ENCODE results near the gene HMGN4. TPM values are rescaled to one million over a fixed set of nuclear protein-coding genes. Genes with fewer than 3 reads are reported as not detected.

The HMGN4 gene
- total and polyA plus RNA-seq, 9 of the 15 experiments (the other 6 are each of a cell fraction or from before 2014, with no cell fraction given) = 35.4 to 134 (median 94.1) TPM

DNA sequence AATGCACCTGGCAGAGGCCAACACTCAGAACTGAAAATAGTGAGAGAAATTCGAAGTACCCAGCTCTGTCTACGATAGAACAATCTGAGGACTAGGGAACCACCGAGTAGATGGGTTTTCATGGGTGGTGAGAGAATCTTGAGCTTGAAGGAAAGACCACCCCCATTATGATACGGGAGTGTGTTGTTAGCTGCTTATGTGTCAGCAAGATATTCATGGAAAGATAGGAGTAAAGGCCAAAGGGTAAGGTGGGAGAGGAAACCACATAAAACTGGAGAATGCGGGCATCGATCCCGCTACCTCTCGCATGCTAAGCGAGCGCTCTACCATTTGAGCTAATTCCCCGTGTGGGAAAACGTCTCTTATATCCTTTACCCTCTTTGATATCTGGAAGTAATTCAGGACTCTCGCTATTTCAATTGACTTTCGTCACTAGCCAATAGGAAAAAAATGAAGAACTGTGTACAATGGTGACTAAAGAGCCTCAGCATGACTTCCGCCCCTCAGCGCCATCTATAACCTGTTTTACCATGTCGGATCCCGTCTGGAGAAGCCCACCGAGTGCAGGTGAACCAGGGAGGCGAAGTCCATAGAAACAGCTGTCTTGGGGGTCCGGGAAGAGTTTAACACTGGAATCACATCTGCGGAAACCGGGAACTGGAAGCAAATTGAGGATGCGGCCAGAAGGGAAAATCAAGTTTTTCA, 33.6 kb downstream of the HMGN4 start (continued):
- TF ChIP-seq, protein P1, sequence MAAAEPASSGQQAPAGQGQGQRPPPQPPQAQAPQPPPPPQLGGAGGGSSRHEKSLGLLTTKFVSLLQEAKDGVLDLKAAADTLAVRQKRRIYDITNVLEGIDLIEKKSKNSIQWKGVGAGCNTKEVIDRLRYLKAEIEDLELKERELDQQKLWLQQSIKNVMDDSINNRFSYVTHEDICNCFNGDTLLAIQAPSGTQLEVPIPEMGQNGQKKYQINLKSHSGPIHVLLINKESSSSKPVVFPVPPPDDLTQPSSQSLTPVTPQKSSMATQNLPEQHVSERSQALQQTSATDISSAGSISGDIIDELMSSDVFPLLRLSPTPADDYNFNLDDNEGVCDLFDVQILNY (CRISPR knock-in tag; IDR thresholded peaks at IDR 0.05) = no peak
- TF ChIP-seq NR1H2 (CRISPR knock-in tag; IDR thresholded peaks at IDR 0.05) (no peak; the same call in 1 of the 2 replicates), PTTG1 (tag; IDR thresholded peaks at IDR 0.05; ENCODE audit: low read depth) (no peak), CBX3 (IDR thresholded peaks at IDR 0.05; ENCODE audit: borderline replicate concordance in 1 of 2, low read length in 2 of 2) (peak in 1 of 2 experiments; percentile 85; a peak in 1 of 3 replicates), MXI1 (IDR thresholded peaks at IDR 0.05; ENCODE audit: low read depth, low read length) (no peak), NFIX (CRISPR knock-in tag; IDR thresholded peaks at IDR 0.05; ENCODE audit: low read depth) (no peak), SRF (CRISPR knock-in tag; IDR thresholded peaks at IDR 0.05) (peak in 1 of 2 experiments; percentile 13; a peak in 1 of 4 replicates), LCOR (CRISPR knock-in tag; IDR thresholded peaks at IDR 0.05) (peak; percentile 88; the same call in 1 of the 2 replicates), SMARCC2 (IDR thresholded peaks at IDR 0.05; ENCODE audit: low read depth) (peak; percentile 70), FOXM1 (IDR thresholded peaks at IDR 0.05; ENCODE audit: low read depth) (peak; percentile 22), FOXM1 (CRISPR knock-in tag; IDR thresholded peaks at IDR 0.05; ENCODE audit: low read depth) (0 out of 2 replicates have a peak, but pooled peaks have one; percentile 64), NCOR1 (IDR thresholded peaks at IDR 0.05) (peak; percentile 76), HDAC3 (IDR thresholded peaks at IDR 0.05; ENCODE audit: borderline replicate concordance, partially characterized antibody) (peak; percentile 87), HNRNPH1 (optimal IDR thresholded peaks at IDR 0.05; ENCODE audit: low read depth, low read length) (no peak), BRCA1 (IDR thresholded peaks at IDR 0.05) (no peak), BRCA1 (CRISPR knock-in tag; IDR thresholded peaks at IDR 0.05) (no peak), ZNF75A (CRISPR knock-in tag; IDR thresholded peaks at IDR 0.05) (peak; percentile 100), DPF2 (IDR thresholded peaks at IDR 0.05) (peak; percentile 95), LEF1 (IDR thresholded peaks at IDR 0.05) (peak; percentile 76), POLR2A (conservative IDR thresholded peaks at IDR 0.05) (peak; percentile 65), ZNF184 (CRISPR knock-in tag; IDR thresholded peaks at IDR 0.05) (no peak)
- TF ChIP-seq, protein P2, sequence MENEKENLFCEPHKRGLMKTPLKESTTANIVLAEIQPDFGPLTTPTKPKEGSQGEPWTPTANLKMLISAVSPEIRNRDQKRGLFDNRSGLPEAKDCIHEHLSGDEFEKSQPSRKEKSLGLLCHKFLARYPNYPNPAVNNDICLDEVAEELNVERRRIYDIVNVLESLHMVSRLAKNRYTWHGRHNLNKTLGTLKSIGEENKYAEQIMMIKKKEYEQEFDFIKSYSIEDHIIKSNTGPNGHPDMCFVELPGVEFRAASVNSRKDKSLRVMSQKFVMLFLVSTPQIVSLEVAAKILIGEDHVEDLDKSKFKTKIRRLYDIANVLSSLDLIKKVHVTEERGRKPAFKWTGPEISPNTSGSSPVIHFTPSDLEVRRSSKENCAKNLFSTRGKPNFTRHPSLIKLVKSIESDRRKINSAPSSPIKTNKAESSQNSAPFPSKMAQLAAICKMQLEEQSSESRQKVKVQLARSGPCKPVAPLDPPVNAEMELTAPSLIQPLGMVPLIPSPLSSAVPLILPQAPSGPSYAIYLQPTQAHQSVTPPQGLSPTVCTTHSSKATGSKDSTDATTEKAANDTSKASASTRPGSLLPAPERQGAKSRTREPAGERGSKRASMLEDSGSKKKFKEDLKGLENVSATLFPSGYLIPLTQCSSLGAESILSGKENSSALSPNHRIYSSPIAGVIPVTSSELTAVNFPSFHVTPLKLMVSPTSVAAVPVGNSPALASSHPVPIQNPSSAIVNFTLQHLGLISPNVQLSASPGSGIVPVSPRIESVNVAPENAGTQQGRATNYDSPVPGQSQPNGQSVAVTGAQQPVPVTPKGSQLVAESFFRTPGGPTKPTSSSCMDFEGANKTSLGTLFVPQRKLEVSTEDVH (IDR thresholded peaks at IDR 0.05; ENCODE audit: low read depth, partially characterized antibody) = no peak
- TF ChIP-seq, protein P3, sequence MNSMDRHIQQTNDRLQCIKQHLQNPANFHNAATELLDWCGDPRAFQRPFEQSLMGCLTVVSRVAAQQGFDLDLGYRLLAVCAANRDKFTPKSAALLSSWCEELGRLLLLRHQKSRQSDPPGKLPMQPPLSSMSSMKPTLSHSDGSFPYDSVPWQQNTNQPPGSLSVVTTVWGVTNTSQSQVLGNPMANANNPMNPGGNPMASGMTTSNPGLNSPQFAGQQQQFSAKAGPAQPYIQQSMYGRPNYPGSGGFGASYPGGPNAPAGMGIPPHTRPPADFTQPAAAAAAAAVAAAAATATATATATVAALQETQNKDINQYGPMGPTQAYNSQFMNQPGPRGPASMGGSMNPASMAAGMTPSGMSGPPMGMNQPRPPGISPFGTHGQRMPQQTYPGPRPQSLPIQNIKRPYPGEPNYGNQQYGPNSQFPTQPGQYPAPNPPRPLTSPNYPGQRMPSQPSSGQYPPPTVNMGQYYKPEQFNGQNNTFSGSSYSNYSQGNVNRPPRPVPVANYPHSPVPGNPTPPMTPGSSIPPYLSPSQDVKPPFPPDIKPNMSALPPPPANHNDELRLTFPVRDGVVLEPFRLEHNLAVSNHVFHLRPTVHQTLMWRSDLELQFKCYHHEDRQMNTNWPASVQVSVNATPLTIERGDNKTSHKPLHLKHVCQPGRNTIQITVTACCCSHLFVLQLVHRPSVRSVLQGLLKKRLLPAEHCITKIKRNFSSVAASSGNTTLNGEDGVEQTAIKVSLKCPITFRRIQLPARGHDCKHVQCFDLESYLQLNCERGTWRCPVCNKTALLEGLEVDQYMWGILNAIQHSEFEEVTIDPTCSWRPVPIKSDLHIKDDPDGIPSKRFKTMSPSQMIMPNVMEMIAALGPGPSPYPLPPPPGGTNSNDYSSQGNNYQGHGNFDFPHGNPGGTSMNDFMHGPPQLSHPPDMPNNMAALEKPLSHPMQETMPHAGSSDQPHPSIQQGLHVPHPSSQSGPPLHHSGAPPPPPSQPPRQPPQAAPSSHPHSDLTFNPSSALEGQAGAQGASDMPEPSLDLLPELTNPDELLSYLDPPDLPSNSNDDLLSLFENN (IDR thresholded peaks at IDR 0.05; ENCODE audit: low read depth in 2 of 2, low read length in 2 of 2) = peak in 1 of 2 experiments; percentile 55; a peak in 1 of 4 replicates

All from K562 (cell line).